ENCODE measurements around the gene TFF1.

GRCh38 chr21:42350927-42351426, 15.4 kb downstream of the TFF1 start, which contains the start of gene TFF2:
- TF ChIP-seq POLR2A (IDR thresholded peaks at IDR 0.05; ENCODE audit: low read length) (no peak), GATA1 (IDR thresholded peaks at IDR 0.05; ENCODE audit: low read depth, low read length) (no peak)

Measured in erythroblast (primary cell).